Neural cell (in vitro differentiated cells): Measurements from ENCODE around the gene RAPGEF4. TPM values are rescaled to one million over a fixed set of nuclear protein-coding genes. Genes with fewer than 3 reads are reported as not detected.
A peak's percentile ranks its signal among the peaks of the same experiment; 100 is the strongest.

ENCODE experiments used
- H2AFZ ChIP-seq: fragments of 200-600, 300-800 bp; sonication (generic), shearing (Covaris generic); 2 replicates; pipeline ENCODE4 v1.6.0; 2014; ENCODE audit warnings: low read depth, mild to moderate bottlenecking, antibody characterized with exemption, low read length, moderate library complexity
- H3F3A ChIP-seq: fragments of 200-600 bp; shearing (Covaris generic); 2 replicates; pipeline ENCODE4 v1.6.1; 2016; ENCODE audit warnings: mild to moderate bottlenecking, moderate library complexity, mixed read lengths, antibody characterized with exemption, low read length; ENCODE audit not compliant: insufficient read depth, poor library complexity, severe bottlenecking
- H3K27ac ChIP-seq: fragments of 200-600, 300-800 bp; sonication (generic), shearing (Covaris generic); 2 replicates; pipeline ENCODE4 v1.5.1; 2014; ENCODE audit warnings: mild to moderate bottlenecking, low read length, moderate library complexity
- H3K27me3 ChIP-seq: fragments of 300-800, 200-600 bp; sonication (generic), shearing (Covaris generic); 2 replicates; pipeline ENCODE4 v1.6.0; 2014; ENCODE audit warnings: mild to moderate bottlenecking, low read depth, low read length, moderate library complexity; ENCODE audit not compliant: insufficient read depth
- H3K36me3 ChIP-seq: fragments of 300-800, 200-600 bp; sonication (generic), shearing (Covaris generic); 2 replicates; pipeline ENCODE4 v1.5.1; 2014; ENCODE audit warnings: mild to moderate bottlenecking, antibody characterized with exemption, low read length, moderate library complexity; ENCODE audit not compliant: insufficient read depth
- H3K4me2 ChIP-seq: fragments of 300-800, 200-600 bp; sonication (generic), shearing (Covaris generic); 2 replicates; pipeline ENCODE4 v1.6.0; 2014; ENCODE audit warnings: mild to moderate bottlenecking, low read length
- H3K4me3 ChIP-seq: fragments of 300-800, 200-600 bp; sonication (generic), shearing (Covaris generic); 2 replicates; pipeline ENCODE4 v1.5.1; 2014; ENCODE audit warnings: mild to moderate bottlenecking, low read length, moderate library complexity
- H3K79me2 ChIP-seq: fragments of 200-600 bp; shearing (Covaris generic); replicated peaks from 2 replicates; pipeline ENCODE4 v1.6.0; 2014; ENCODE audit warnings: mild to moderate bottlenecking, low read length, moderate library complexity; ENCODE audit not compliant: insufficient read depth
- H3K9ac ChIP-seq: fragments of 300-800, 200-600 bp; sonication (generic), shearing (Covaris generic); 2 replicates; pipeline ENCODE4 v1.6.1; 2016; ENCODE audit warnings: mild to moderate bottlenecking, low read length, mixed read lengths
- H3K9me2 ChIP-seq: fragments of 200-600 bp; shearing (Covaris generic); 2 replicates; pipeline ENCODE4 v1.6.1; 2016; ENCODE audit warnings: mild to moderate bottlenecking, low read length, mixed read lengths; ENCODE audit not compliant: insufficient read depth
- H3K9me3 ChIP-seq: fragments of 200-600, 300-800 bp; sonication (generic), shearing (Covaris generic); 2 replicates; pipeline ENCODE4 v1.6.1; 2016; ENCODE audit warnings: mild to moderate bottlenecking, mixed run types, low read length, moderate library complexity, mixed read lengths
- H4K20me1 ChIP-seq: fragments of 200-600 bp; shearing (Covaris generic); 2 replicates; pipeline ENCODE4 v1.6.1; 2016; ENCODE audit warnings: mild to moderate bottlenecking, mixed run types; ENCODE audit not compliant: insufficient read depth
- EP300 ChIP-seq: fragments of 450-650 bp; conservative IDR thresholded peaks from 2 replicates; pipeline ENCODE4 v1.6.1; 2014; ENCODE audit warnings: antibody characterized with exemption, mild to moderate bottlenecking, moderate library complexity; ENCODE audit not compliant: poor library complexity, severe bottlenecking
- EZH2 ChIP-seq: fragments of 200-600, 300-800 bp; shearing (Covaris generic), sonication (generic); IDR thresholded peaks from 2 replicates; pipeline ENCODE4 v1.6.1; 2014; ENCODE audit warnings: antibody characterized with exemption, low read length, borderline replicate concordance, mild to moderate bottlenecking; ENCODE audit not compliant: insufficient read depth, poor library complexity, severe bottlenecking
- MXI1 ChIP-seq: fragments of 450-650 bp; conservative IDR thresholded peaks from 2 replicates; pipeline ENCODE4 v1.6.1; 2014; ENCODE audit warnings: antibody characterized with exemption, mild to moderate bottlenecking; ENCODE audit not compliant: poor library complexity, severe bottlenecking
- POLR2AphosphoS5 ChIP-seq: IDR thresholded peaks from 2 replicates; pipeline ENCODE4 v1.6.1; 2012
- RAD21 ChIP-seq: fragments of 450-650 bp; conservative IDR thresholded peaks from 2 replicates; pipeline ENCODE4 v1.6.1; 2014; ENCODE audit warnings: antibody characterized with exemption, mild to moderate bottlenecking, moderate library complexity
- SMC3 ChIP-seq: fragments of 450-650 bp; conservative IDR thresholded peaks from 2 replicates; pipeline ENCODE4 v1.6.1; 2014; ENCODE audit warnings: antibody characterized with exemption, mild to moderate bottlenecking, moderate library complexity; ENCODE audit not compliant: poor library complexity
- TAF1 ChIP-seq: IDR thresholded peaks from 2 replicates; pipeline ENCODE4 v1.6.1; 2012; ENCODE audit warnings: low read depth
- polyA plus RNA-seq: library from polyadenylated mRNA; depleted of rRNA; stranded (reverse); fragments of >200 nt; gene quantifications from 2 replicates; pipeline ENCODE4 v1.2.3, GENCODE V29; 2014
- TF ChIP-seq, protein P1 (sequence below): IDR thresholded peaks from 2 replicates; pipeline ENCODE4 v1.6.1; 2012; ENCODE audit warnings: borderline replicate concordance
- TF ChIP-seq, protein P2 (sequence below): fragments of 450-650 bp; IDR thresholded peaks from 2 replicates; pipeline ENCODE4 v1.5.1; 2014; ENCODE audit warnings: antibody characterized with exemption, mild to moderate bottlenecking, moderate library complexity; ENCODE audit not compliant: poor library complexity, severe bottlenecking

Gene RAPGEF4
- polyA plus RNA-seq, 1 donor from 2014 or later: 10.4 TPM

DNA sequence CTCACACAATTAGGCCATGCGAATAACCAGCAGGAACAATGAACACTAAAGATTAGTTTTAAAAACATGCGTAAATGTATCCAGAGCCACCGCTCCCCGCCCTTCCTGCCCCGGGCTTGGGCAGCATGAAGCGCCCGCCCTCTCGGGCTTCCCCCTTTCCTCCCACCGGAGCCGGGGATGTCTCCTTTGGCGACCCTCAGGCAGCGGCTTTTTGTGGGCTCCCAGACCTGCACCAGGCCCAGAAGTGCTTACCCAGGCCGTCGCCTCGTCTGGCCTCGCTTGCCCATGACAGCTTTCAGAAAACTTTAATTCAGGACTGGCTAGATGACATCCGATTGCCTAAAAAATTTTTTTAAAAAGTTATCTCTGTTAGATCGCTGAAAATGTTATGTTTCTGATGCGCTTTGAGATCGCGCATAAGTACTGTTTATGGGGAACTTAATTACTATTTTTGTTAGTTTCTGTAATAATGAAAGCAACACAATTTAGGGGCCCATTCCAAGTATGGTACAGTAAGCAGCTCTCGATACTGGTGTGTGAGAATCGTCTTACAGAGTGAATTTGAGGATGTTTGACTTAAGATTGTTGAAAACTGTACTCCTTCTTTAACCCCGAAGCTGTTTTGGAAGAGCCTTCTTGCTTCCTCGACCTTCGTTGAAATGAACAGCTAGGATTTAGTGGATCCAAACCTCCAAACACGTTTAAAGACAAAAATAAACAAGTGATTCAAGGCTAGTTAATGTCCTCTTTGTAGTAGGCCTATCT lies 341.1 kb downstream of the RAPGEF4 start:
- H3F3A ChIP-seq: no peaks in the 10 kb centered on the region
- no peaks in the 10 kb centered on the region for H3K9me2 ChIP-seq
- peaks cover 7% of the 10 kb centered on the region for H3K79me2 ChIP-seq
- peaks cover 21% of the 10 kb centered on the region for H3K27me3 ChIP-seq
- H3K9ac ChIP-seq: peak overlapping the region; percentile 32
- no peaks in the 10 kb centered on the region for H3K9me3 ChIP-seq
- H3K4me3 ChIP-seq: peak overlapping the region; percentile 74
- H3K27ac ChIP-seq: no peak overlapping the region
- no peak overlapping the region for H3K4me2 ChIP-seq
- peak overlapping the region; percentile 7 for H2AFZ ChIP-seq
- H3K36me3 ChIP-seq: no peaks in the 10 kb centered on the region
- H4K20me1 ChIP-seq: no peaks in the 10 kb centered on the region
- TF ChIP-seq, protein P1, sequence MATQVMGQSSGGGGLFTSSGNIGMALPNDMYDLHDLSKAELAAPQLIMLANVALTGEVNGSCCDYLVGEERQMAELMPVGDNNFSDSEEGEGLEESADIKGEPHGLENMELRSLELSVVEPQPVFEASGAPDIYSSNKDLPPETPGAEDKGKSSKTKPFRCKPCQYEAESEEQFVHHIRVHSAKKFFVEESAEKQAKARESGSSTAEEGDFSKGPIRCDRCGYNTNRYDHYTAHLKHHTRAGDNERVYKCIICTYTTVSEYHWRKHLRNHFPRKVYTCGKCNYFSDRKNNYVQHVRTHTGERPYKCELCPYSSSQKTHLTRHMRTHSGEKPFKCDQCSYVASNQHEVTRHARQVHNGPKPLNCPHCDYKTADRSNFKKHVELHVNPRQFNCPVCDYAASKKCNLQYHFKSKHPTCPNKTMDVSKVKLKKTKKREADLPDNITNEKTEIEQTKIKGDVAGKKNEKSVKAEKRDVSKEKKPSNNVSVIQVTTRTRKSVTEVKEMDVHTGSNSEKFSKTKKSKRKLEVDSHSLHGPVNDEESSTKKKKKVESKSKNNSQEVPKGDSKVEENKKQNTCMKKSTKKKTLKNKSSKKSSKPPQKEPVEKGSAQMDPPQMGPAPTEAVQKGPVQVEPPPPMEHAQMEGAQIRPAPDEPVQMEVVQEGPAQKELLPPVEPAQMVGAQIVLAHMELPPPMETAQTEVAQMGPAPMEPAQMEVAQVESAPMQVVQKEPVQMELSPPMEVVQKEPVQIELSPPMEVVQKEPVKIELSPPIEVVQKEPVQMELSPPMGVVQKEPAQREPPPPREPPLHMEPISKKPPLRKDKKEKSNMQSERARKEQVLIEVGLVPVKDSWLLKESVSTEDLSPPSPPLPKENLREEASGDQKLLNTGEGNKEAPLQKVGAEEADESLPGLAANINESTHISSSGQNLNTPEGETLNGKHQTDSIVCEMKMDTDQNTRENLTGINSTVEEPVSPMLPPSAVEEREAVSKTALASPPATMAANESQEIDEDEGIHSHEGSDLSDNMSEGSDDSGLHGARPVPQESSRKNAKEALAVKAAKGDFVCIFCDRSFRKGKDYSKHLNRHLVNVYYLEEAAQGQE: no peak
- TF ChIP-seq MXI1: no peak
- no peak for TF ChIP-seq SMC3
- no peak for TF ChIP-seq POLR2AphosphoS5
- no peak for TF ChIP-seq RAD21
- TF ChIP-seq TAF1: no peak
- TF ChIP-seq, protein P2, sequence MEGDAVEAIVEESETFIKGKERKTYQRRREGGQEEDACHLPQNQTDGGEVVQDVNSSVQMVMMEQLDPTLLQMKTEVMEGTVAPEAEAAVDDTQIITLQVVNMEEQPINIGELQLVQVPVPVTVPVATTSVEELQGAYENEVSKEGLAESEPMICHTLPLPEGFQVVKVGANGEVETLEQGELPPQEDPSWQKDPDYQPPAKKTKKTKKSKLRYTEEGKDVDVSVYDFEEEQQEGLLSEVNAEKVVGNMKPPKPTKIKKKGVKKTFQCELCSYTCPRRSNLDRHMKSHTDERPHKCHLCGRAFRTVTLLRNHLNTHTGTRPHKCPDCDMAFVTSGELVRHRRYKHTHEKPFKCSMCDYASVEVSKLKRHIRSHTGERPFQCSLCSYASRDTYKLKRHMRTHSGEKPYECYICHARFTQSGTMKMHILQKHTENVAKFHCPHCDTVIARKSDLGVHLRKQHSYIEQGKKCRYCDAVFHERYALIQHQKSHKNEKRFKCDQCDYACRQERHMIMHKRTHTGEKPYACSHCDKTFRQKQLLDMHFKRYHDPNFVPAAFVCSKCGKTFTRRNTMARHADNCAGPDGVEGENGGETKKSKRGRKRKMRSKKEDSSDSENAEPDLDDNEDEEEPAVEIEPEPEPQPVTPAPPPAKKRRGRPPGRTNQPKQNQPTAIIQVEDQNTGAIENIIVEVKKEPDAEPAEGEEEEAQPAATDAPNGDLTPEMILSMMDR: no peak
- no peak for TF ChIP-seq EP300
- no peak for TF ChIP-seq EZH2

DNA sequence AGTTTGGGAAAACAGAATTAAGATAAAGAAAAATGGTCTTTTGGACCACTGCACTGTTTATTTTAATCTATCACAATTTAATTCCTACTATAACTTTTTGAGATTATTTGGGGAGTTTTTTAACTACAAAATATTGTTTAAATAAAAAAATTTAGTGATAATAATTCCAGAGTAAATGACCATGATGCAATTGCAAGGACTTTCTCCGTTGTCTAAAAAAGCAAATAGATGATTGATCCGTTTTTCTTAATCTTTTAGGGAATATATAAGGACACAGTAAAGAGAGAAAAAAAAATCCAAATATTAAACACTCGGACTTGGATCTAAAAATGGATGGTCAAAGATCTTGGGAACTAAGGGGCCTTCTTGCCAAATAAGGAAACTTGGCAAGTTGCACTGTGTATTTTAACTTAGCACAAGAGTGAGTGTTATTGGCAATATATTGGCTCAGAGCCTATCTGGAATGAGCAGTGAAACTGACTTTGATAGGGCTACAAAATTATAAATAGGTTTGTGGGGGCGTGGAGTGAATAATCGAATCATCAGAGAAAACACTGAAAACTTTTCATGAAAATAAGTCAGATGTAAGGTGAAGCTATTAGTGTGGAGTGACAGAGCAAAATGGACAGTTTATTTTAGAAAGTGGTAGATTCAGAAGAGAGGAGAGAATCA lies 342.0 kb downstream of the RAPGEF4 start:
- Histone ChIP-seq H2AFZ (no peak overlapping the region), H4K20me1 (no peaks in the 10 kb centered on the region), H3F3A (no peaks in the 10 kb centered on the region), H3K4me2 (no peak overlapping the region), H3K9me3 (no peaks in the 10 kb centered on the region), H3K27me3 (peaks cover 21% of the 10 kb centered on the region), H3K79me2 (peaks cover 7% of the 10 kb centered on the region), H3K27ac (no peak overlapping the region), H3K9ac (no peak overlapping the region), H3K36me3 (no peaks in the 10 kb centered on the region), H3K9me2 (no peaks in the 10 kb centered on the region), H3K4me3 (no peak overlapping the region)
- TF ChIP-seq SMC3: no peak
